Erythroblast (primary cell): ENCODE results near the gene DNAI2.

ENCODE experiments used
- GATA1 ChIP-seq: IDR thresholded peaks from 2 replicates; pipeline ENCODE4 v1.6.1; 2011; ENCODE audit warnings: low read depth, mild to moderate bottlenecking, control low read depth, low read length, moderate library complexity
- POLR2A ChIP-seq: IDR thresholded peaks from 2 replicates; pipeline ENCODE4 v1.6.1; 2011; ENCODE audit warnings: mild to moderate bottlenecking, low read length

GRCh38 chr17:74268558-74268957 is 5.5 kb upstream of the DNAI2 start:
- TF ChIP-seq POLR2A, result no peak
- no peak for TF ChIP-seq GATA1
